Stimulated activated CD4-positive, alpha-beta T cell treated with anti-CD3 and anti-CD28 coated beads, Interleukin-1b, Interleukin-23, amount 100 ng/mL, for 48 hours (primary cell): Measurements from ENCODE around the gene LMTK2.
A peak's percentile ranks its signal among the peaks of the same experiment; 100 is the strongest.

Experiments used
- DNase-seq: peaks from one replicate; pipeline ENCODE4 v3.0.0-alpha.2; 2020

Gene LMTK2

GRCh38 chr7:98138672-98139071 lies 32.0 kb downstream of the LMTK2 start:
- DNase-seq: no peak

GRCh38 chr7:98142658-98143057 lies 36.0 kb downstream of the LMTK2 start:
- DNase-seq: no peak

DNA sequence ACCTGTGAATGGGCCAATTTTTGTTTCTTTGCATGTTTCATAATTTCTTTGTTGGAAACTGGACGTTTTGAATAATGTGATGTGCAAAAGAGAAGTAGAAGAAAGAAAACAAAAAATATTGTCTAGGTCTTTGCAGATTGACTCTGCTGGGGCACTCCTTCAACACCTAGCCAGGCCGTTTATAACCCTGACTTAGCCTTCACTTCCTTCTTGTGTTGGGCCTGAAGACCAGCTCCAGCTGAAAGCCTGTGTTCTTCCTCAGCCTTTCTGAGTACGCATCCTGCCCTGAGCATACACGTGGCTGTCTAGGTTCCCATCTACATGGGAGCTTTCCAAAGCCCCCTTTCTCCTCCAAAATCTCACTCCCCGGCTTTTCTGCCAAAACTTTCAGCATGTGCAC lies 41.9 kb downstream of the LMTK2 start:
- DNase-seq: no peak

DNA sequence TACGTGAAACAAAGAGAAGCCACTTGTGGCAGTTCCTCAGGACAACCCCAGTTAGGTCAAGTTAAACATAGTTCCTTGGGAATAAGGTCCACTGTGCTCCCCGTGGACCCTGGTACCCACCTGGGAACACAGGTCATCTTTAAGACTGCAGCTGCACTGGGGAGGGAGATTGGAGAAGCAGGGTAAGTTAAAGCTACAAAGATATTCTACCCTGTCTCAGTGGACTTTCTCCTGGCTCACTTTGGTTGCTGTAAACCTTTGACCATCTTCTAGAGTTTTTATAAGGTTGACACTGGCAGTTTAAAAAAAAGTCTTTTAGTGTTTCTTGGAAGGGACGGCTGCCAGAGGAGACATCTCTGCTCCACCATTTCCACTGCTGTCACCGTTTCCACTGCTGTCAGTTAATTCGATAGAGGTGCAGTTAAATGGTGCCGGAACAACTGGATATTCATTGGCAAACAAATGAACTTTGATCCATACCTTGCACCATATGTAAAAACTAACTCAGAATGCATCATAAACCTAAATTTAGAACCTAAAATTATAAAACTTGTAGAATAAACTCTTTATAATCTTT lies 42.5 kb downstream of the LMTK2 start:
- no peak for DNase-seq

GRCh38 chr7:98151884-98152283 lies 45.2 kb downstream of the LMTK2 start:
- no peak for DNase-seq

DNA sequence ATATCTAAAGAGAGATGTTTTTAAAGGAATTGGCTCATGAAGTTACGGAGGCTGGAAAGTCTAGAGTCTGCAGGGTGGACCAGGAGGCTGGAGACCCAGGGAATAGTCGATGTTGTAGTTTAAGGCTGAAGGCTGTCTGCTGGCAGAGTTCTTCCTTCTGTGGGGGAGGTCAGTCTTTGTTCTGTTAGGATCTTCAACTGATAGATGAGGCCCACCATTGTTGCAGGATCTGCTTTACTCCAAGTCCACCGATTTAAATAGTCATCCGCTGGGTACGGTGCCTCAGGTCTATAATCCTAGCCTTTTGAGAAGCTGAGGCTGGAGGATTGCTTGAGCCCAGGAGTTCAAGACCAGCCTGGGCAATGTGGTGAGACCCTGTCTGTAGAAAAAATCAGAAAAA lies 50.0 kb downstream of the LMTK2 start:
- DNase-seq: no peak

DNA sequence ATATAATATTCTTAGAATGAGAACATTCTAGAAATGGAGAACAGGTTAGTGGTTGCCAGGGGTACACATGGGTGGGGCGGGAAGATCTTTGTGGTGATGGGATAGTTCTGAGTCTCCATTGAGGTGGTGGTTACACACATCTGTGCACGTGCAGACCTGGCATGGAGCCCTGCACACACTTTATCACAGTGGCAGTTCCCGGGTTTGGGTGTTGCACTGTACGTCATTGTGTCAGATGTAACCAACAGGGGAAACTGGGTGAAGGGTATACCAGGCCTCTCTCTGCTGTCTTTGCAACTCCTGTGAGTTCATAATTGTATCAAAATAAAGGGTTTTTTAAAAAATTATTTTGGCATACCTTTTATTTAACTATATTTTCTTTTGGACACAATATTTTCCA lies 51.1 kb downstream of the LMTK2 start:
- no peak for DNase-seq

DNA sequence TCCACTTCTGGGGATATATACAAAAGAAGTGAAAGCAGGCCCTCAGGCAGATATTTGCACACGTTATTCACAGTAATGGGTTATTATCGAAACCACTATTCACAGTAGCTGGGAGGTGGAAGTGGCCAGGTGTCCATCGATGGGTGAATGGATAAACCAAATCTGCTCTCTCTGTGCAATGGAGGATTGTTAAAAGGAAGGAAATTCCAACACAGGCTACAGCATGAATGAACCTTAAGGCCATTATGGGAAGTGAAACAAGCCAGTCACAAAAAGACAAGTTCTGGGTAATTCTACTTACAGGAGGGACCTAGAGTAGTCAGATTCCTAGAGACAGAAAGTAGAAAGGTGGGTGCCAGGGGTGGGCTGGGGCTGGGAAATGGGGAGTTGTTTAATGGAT lies 56.1 kb downstream of the LMTK2 start:
- DNase-seq: no peak

DNA sequence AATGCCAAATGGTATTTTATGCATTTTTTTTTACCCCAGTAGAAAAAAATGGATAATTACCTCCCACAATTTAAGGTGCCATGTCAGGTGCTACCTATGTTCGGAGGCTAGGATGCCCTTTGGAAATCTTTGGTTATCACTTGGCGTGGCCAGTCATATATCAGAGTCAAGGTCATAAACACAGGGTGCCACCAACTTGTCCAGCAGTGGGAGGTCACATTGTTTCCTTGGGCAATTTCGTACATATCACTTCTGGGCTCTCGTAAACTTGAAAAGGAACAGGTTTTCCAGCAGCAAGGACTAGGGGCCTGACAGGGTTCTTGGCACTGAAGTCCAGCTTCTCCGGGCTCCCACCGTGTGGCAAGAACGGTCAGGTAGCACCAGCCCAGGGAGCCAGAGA lies 56.6 kb downstream of the LMTK2 start:
- no peak for DNase-seq

DNA sequence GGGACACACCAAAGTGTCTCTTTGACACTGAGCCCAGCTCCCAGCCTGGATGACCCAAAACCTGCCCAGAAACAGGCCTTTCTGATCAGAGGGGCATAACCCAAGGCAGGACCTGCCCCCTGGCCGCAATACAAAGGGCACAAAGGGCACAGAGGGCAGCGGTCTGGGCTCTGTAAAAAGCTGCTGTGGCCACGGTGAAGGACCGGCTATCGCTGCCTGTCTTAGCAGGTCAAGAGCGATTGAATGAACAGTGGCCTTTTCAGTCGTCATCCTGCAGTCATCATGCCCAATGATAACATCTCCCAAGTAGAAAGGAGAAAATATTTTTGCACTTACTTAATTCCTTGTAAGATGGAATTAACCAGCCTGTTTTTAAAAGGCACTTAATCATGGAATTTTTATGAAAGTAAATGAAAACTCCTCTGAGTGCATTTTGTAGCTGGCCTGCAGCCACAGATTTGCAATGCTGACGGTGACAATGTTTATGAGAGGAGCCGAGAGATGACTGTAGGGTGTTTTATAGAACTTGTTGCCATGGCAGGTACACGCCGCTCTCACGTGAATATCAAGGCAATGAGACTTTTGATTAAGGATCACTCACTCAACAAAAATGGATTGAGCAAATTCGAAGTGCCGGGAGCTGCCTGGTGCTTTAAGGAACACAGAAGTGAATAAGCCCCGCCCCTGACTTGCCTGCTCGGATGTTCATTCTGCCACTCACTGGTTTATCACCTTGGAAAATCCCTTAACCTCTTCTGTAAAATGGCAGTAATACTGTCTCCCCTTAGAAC lies 57.2 kb downstream of the LMTK2 start:
- no peak for DNase-seq

DNA sequence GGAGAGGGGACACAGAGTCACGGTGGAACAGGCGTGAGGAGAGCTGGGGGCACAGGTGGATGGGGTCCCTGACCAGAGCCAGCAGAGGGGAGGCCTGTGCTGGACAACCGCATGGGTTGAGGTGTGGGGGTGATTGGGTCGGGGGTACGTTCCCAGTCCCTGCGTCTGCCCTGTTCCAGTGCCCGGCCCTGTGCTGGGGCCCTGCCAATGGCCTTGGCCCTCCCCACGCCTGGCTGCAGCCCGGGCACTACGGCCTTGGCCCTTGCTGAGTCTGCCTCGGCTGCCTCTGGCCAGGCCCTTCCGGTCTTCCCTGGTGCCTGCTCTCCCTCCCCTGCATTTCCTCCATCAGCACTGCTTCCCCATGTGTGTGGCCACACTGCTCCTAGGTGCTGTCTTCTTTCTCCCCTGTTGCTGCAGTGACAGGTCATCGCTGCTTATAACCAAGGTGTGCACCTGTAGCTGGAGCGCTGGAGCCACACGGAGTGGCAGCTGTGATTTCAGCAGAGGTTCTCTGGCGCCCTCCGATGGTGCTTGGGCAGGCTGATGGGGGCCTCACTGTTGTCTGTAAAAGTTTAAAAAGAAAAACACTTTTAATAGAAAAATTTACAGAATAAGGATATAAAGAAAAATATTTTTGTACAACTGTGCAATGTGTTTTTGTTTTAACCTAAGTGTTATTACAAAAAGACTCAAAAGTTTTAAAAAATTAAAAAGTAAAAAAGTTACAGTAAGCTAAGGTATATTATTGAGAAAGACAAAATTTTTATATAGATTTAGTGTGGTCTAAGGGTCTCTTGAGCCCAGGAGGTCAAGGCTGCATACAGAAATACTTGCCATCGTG lies 59.4 kb downstream of the LMTK2 start:
- peak; percentile 41 for DNase-seq

GRCh38 chr7:98166668-98166970 lies 60.0 kb downstream of the LMTK2 start:
- DNase-seq: no peak

DNA sequence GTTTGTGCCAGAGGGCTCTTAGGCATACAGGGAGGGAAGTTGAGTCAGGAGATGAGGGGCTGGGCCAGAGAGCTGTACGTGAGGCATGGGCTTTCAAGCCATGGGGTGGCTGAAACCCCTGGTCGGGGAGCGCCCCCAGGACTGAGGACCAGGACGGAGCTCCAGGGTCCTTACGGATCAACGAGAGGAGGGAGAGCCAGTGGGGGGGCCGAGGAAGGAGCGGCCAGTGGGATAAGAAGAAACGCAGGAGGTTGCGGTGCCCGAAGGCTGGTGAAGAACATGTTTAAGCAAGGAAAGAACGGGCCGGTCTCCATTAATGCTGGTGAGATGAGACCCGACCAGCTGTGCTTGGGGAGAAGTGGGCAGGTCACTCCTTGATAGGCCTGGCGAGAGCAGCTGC lies 61.0 kb downstream of the LMTK2 start:
- DNase-seq: no peak

DNA sequence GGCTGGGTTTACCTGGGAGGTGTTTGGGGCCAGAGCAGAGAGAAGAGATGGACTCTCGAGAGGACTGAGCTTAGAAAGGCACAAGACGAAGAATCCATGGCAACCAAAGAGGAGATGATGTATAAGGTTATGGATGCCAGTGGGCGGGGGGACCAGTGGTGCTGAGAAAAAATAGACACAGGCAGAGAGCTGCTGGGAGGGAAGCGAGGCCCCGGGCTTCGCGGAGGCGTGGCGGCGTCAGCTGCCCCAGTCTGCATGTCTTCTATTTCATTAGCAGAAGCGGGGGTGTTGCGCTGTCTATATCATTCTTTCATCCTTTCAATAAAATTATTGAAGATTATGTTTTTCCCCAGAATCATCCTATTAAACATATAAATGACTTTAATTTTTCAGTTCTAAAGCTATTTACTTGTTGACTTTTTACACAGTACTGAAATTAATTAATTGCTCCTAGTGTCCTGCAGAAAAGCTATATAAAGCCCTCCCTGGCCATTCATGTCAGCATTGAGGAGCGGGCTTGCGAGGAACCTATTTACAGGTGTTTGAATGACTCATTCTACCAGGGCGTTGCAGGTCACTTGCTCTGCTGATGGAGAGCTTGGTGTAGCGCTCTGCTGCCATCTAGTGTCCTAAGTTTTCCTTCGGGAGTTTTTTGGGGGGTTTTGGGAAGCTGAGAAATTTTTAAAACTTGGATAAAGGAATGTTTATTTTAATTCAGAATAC lies 61.7 kb downstream of the LMTK2 start:
- peak; percentile 51 for DNase-seq

- no peak for DNase-seq
Measured at GRCh38 chr7:98168904-98169621, 62.4 kb downstream of the LMTK2 start.

DNA sequence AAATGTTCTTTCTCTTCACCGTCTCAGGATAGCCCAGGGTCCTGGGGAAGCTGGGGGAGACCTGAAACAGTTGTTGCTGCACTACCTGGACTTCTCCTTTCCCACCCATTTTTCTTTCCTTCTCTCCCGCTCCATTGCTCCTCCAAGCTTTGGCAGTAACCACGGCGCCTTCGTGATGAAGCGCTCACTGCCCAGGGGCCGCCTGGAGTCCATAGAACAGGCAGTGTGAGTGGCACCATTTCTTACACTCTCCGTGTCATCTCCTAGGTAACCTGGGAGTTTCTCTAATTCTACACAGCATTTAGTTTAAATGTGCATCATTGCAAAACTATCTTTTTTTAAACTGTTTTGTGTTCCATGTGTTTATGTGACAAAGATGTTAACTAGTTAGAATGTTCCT lies 64.3 kb downstream of the LMTK2 start:
- DNase-seq: no peak

GRCh38 chr7:98171449-98171848 lies 64.8 kb downstream of the LMTK2 start:
- no peak for DNase-seq

GRCh38 chr7:98174334-98175259 lies 67.9 kb downstream of the LMTK2 start:
- no peak for DNase-seq

DNA sequence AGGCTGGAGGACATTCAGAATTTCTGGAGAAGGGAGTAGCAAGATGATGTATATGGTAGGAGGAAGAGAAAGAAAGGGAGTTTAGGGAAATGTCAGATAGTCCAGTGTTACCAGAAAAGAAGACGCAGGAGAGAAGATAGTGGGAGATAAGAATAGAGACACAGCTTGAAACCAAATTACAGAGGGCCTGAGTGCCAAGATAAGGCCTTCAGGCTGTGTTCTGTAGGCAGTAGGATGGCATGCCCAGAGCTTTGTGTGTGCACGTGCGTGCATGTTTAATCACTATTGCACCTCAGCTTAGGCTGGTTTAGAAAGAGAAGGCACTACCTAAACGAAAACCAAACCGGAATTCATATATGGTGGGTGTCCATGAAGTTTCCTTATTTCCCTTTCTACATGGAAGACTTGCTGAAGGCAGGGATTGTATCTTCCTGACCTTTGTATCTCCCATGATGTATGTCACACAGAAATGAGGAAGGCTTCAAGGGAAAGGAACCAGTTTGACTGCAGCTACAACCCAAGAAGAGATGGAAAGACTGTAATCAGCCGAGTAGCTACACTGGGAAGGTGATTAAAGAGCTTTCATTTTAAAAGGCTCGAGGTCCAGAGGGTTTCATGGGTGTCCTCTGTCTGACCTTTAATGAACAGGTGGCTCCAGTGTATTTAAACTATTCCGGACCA lies 68.7 kb downstream of the LMTK2 start:
- no peak for DNase-seq

DNA sequence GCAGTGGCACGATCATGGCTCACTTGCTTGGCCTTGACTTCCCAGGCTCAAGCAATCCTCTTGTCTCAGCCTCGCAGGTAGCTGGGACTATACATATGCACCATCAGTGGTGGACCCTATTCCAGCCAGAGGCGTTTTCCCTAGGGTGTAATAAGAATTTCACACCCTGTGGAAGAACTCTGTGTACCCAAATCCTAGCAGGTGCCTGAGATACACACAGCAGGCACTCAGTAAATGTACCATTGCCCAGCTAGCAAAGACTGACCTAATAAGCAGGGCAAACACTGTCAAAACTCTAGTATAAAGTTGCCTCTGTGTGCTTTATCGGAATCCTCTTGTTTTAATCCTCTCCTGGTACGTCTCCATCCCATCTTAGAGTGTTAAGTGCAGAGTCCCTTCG lies 70.9 kb downstream of the LMTK2 start:
- DNase-seq: no peak

DNA sequence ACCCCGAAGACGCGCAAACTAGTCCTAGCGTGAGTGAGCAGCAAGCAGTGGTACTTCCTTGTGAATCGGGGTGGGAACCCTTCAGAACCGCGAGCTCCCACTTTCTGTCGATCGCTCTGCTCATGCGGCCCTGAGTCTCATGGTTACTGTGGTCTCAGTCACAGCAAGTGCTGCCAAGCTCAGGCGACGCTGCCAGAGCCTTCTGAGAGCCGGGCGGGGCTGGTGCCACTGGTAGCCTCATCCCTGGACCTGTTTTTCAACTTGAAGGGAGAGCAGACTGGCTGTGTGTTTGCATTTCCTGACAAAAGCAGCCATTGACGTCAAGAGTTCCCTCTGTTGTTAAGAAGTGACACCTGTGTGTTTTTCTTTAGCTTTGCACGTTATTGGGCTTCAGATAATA lies 71.7 kb downstream of the LMTK2 start:
- DNase-seq: no peak
